MCF 10A (cell line): Measurements from ENCODE around the gene ZBTB7A. TPM values are rescaled to one million over a fixed set of nuclear protein-coding genes. Genes with fewer than 3 reads are reported as not detected.
A peak's percentile ranks its signal among the peaks of the same experiment; 100 is the strongest.

Source experiments
- BruUV-seq: library from RNA; stranded (reverse); fragments of 400-500 nt; replicated peaks from 2 replicates; lab custom pipeline; 2021; lab: Mats Ljungman, UMichigan
- CTCF ChIA-PET: fragments of 300-600 bp; sonication (Branson Sonifier 250); formaldehyde crosslinking; extraction: SDS; loops from one replicate; lab custom pipeline; 2021; ENCODE audit warnings: antibody characterized with exemption, inconsistent platforms; lab: Yijun Ruan, JAX
- POLR2A ChIA-PET: fragments of 300-600, 350-650 bp; sonication (Branson Sonifier 250); formaldehyde crosslinking; extraction: SDS; loops from one replicate; lab custom pipeline; 2020; ENCODE audit warnings: antibody characterized with exemption, inconsistent platforms; lab: Yijun Ruan, JAX
- DNase-seq: peaks from one replicate; pipeline ENCODE4 v3.0.0-alpha.2; 2018; ENCODE audit not compliant: unreplicated experiment
- H3K27ac Mint-ChIP-seq: one replicate; pipeline ENCODE4 v1.8.0; 2022; ENCODE audit warnings: mild to moderate bottlenecking, low read depth, mixed read lengths; ENCODE audit not compliant: unreplicated experiment
- H3K27me3 Mint-ChIP-seq: one replicate; pipeline ENCODE4 v1.8.0; 2022; ENCODE audit warnings: mixed read lengths; ENCODE audit not compliant: insufficient read depth, unreplicated experiment
- H3K36me3 Mint-ChIP-seq: one replicate; pipeline ENCODE4 v1.8.0; 2022; ENCODE audit warnings: mild to moderate bottlenecking, moderate library complexity, mixed read lengths; ENCODE audit not compliant: insufficient read depth, unreplicated experiment
- H3K4me1 Mint-ChIP-seq: one replicate; pipeline ENCODE4 v1.8.0; 2022; ENCODE audit warnings: mixed read lengths; ENCODE audit not compliant: insufficient read depth, unreplicated experiment
- H3K4me3 Mint-ChIP-seq: one replicate; pipeline ENCODE4 v1.8.0; 2022; ENCODE audit warnings: mild to moderate bottlenecking, moderate library complexity, mixed read lengths; ENCODE audit not compliant: unreplicated experiment
- H3K9me3 Mint-ChIP-seq: one replicate; pipeline ENCODE4 v1.8.0; 2022; ENCODE audit warnings: mixed read lengths; ENCODE audit not compliant: unreplicated experiment
- intact Hi-C: fragments of 100-400 bp; cut with micrococcal nuclease; formaldehyde crosslinking; loops from 2 replicates; pipeline ENCODE4 v1.14.1; 2022
- total RNA-seq: library from RNA; stranded (reverse); gene quantifications from 2 replicates; pipeline ENCODE4 v1.2.3, GENCODE V29; 2022
- TF ChIP-seq, protein P1 (sequence below): fragments of 200-600 bp; IDR thresholded peaks from one replicate; pipeline ENCODE4 v1.8.0; 2022; ENCODE audit warnings: antibody characterized with exemption, mild to moderate bottlenecking; ENCODE audit not compliant: unreplicated experiment

Gene ZBTB7A
- total RNA-seq, 1 experiment from 2014 or later = 35.1 TPM

DNA sequence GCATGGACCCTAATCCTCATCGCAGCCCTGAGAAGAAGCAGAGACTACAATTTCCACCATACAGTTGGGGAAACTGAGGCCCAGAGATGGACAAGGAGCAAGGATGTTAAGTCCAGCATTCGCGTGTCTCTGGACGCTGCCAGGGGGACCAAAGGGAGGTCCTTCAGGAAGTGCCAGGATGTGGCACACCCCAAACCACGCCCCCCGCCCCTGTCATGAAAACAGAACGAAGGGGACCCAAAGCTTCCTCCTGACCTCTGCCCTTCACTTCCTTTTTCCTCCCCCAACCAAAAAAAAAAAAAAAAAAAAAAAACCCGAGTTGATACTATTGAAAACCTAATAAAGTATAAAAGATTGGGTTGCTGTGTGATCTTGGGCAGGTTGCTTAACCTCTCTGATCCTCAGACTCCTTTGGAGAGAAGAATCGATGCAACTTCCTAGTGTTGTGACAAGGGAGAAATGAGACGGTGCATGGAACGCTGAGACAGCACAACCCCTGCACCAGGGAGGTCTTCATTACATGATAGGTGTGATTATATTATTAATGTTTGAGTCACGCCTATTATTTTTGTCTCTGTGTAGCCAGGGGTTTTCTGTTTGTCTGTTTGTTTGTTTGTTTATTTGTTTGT, 2.7 kb upstream of the ZBTB7A start:
- POLR2A ChIA-PET = no interaction called here
- intact Hi-C loops = loop anchor here (10.0 kb wide), 1 partner anchor 135 kb away; no protein-coding TSS in a partner anchor
- CTCF ChIA-PET = no interaction called here

DNA sequence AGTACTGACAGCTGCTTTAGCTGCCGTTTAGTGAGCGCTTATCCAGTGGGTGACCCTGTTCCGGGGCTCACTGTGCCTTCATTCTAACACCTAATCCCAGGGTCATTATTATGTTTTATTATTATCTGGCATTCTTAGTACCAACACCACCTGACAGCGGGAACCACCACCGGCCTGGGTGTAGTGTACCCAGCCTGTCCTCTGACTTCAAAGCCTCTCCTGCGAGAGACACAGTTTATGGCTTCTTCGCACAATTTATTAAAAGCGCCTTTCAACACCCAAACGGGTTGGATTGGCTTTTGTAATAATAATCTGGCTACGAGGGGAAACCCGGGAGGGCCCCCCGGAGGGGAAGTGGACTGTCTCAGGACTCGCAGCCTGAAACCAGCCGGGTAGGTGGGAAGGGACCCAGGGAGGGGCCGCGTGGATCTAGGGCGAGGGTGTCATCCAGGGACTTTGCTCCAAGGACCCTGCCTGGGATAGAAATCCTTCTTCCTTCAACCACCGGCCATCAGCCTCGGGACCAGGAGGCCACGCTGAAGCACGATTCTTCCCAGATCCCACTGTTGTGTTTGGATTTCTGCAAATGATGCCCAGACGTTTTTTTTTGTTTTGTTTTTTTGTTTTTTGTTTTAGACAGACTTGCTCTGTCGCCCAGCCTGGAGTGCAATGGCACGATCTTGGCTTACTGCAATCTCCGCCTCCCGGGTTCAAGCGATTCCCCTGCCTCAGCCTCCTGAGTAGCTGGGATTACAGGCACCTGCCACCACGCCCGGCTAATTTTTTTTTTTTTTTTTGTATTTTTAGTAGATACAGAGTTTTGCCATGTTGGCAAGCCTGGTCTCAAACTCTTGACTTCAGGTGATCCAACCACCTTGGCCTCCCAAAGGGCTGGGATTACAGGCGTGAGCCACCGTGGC, 1.6 kb upstream of the ZBTB7A start:
- peak overlapping the region; percentile 71 for H3K4me3 Mint-ChIP-seq
- no peaks in the 10 kb centered on the region for H3K36me3 Mint-ChIP-seq
- ChIA-PET CTCF (no interaction called here), POLR2A (interaction anchor here (1.4 kb wide), 1 partner anchor 84 kb away, joined by 3 read pairs; no protein-coding TSS in a partner anchor)
- no peak for DNase-seq
- peaks cover 5% of the 10 kb centered on the region for H3K4me1 Mint-ChIP-seq
- intact Hi-C loops = loop anchor here (10.0 kb wide), 1 partner anchor 136 kb away; no protein-coding TSS in a partner anchor
- H3K9me3 Mint-ChIP-seq = no peaks in the 10 kb centered on the region
- no peaks in the 10 kb centered on the region for H3K27me3 Mint-ChIP-seq
- BruUV-seq = no TSS peak
- no peak overlapping the region for H3K27ac Mint-ChIP-seq
- TF ChIP-seq, protein P1, sequence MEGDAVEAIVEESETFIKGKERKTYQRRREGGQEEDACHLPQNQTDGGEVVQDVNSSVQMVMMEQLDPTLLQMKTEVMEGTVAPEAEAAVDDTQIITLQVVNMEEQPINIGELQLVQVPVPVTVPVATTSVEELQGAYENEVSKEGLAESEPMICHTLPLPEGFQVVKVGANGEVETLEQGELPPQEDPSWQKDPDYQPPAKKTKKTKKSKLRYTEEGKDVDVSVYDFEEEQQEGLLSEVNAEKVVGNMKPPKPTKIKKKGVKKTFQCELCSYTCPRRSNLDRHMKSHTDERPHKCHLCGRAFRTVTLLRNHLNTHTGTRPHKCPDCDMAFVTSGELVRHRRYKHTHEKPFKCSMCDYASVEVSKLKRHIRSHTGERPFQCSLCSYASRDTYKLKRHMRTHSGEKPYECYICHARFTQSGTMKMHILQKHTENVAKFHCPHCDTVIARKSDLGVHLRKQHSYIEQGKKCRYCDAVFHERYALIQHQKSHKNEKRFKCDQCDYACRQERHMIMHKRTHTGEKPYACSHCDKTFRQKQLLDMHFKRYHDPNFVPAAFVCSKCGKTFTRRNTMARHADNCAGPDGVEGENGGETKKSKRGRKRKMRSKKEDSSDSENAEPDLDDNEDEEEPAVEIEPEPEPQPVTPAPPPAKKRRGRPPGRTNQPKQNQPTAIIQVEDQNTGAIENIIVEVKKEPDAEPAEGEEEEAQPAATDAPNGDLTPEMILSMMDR = no peak

More for the DNA sequence above, 2.7 kb upstream of the ZBTB7A start:
- no TSS peak for BruUV-seq
- no peak for DNase-seq
- Mint-ChIP-seq H3K9me3 (no peaks in the 10 kb centered on the region), H3K27me3 (no peaks in the 10 kb centered on the region), H3K36me3 (no peaks in the 10 kb centered on the region), H3K4me1 (no peaks in the 10 kb centered on the region), H3K27ac (no peak overlapping the region), H3K4me3 (no peak overlapping the region)
- TF ChIP-seq, protein P1 = no peak

GRCh38 chr19:4067396-4068046, 822 bp upstream of the ZBTB7A start:
- Mint-ChIP-seq H3K9me3 (no peaks in the 10 kb centered on the region), H3K36me3 (no peaks in the 10 kb centered on the region), H3K4me1 (peaks cover 5% of the 10 kb centered on the region), H3K27me3 (no peaks in the 10 kb centered on the region), H3K4me3 (peak overlapping the region; percentile 71), H3K27ac (no peak overlapping the region)
- ChIA-PET POLR2A (interaction anchor here (0.7 to 1.4 kb wide), 2 partner anchors 83 to 337 kb away, joined by 3 read pairs; no protein-coding TSS in a partner anchor), CTCF (no interaction called here)
- DNase-seq = no peak
- TF ChIP-seq, protein P1 = no peak
- intact Hi-C loops = loop anchor here (10.0 kb wide), 1 partner anchor 137 kb away; no protein-coding TSS in a partner anchor
- BruUV-seq = no TSS peak
